GM18519 (cell line): Measurements from ENCODE around the gene TSC22D4.
"Not testable (repeated sequence)": the region's sequence is repeated elsewhere in the genome, so short reads cannot be mapped to it uniquely, and the experiment has no call there.

Experiments used
- ATAC-seq: cut with Tn5 transposase; IDR thresholded peaks from one replicate; pipeline ENCODE4 v1.9.1; 2021; ENCODE audit warnings: mild to moderate bottlenecking, moderate library complexity; ENCODE audit not compliant: unreplicated experiment, low FRiP score

The TSC22D4 gene

GRCh38 chr7:100476101-100476780 is 2.8 kb downstream of the TSC22D4 start:
- no peak for ATAC-seq

- no peak for ATAC-seq
These were observed 3.5 kb downstream of the TSC22D4 start for GRCh38 chr7:100475549-100475948.

- ATAC-seq: no peak
These were observed 6.0 kb downstream of the TSC22D4 start for GRCh38 chr7:100472854-100473499.

- no peak for ATAC-seq
These were observed 6.7 kb downstream of the TSC22D4 start for GRCh38 chr7:100472121-100472851.

GRCh38 chr7:100471021-100471420 is 8.0 kb downstream of the TSC22D4 start:
- no peak for ATAC-seq

- no peak for ATAC-seq
These were observed 9.6 kb downstream of the TSC22D4 start for GRCh38 chr7:100469227-100470044.

- ATAC-seq: no peak
These were observed 11.2 kb downstream of the TSC22D4 start for GRCh38 chr7:100467638-100468373.

GRCh38 chr7:100466653-100467605 is 12.1 kb downstream of the TSC22D4 start:
- ATAC-seq: no peak

GRCh38 chr7:100465702-100466311 is 13.2 kb downstream of the TSC22D4 start:
- no peak for ATAC-seq

GRCh38 chr7:100465299-100465698 is 13.7 kb downstream of the TSC22D4 start:
- ATAC-seq: no peak

GRCh38 chr7:100464791-100465190 is 14.2 kb downstream of the TSC22D4 start:
- no peak for ATAC-seq

GRCh38 chr7:100464210-100464660 is 14.8 kb downstream of the TSC22D4 start, which contains the start of gene SPACDR:
Gene SPACDR (minus strand): TSS chr7:100464260. CDS start chr7:100464025, 235 bp downstream.
- no peak for ATAC-seq

- no peak for ATAC-seq
These were observed 22.0 kb downstream of the TSC22D4 start for GRCh38 chr7:100457033-100457432.

GRCh38 chr7:100456562-100456961 is 22.5 kb downstream of the TSC22D4 start:
- no peak for ATAC-seq

- no peak for ATAC-seq
These were observed 23.8 kb downstream of the TSC22D4 start for GRCh38 chr7:100455206-100455605.

GRCh38 chr7:100453854-100454253 is 25.2 kb downstream of the TSC22D4 start:
- ATAC-seq: not testable (repeated sequence)

GRCh38 chr7:100452513-100452912 is 26.5 kb downstream of the TSC22D4 start:
- no peak for ATAC-seq

GRCh38 chr7:100449190-100449795 is 29.7 kb downstream of the TSC22D4 start:
- no peak for ATAC-seq
